ENCODE data around the gene FN3KRP.

Gene FN3KRP

GRCh38 chr17:82716203-82717010 is at the start of gene FN3KRP:
TSS of gene FN3KRP (plus strand) at chr17:82716706. CDS start at chr17:82716756, 50 bp downstream.
- DNase-seq, result peak; percentile 97

- no peak for DNase-seq
These were observed 49.4 kb upstream of the FN3KRP start for GRCh38 chr17:82666931-82667667.

GRCh38 chr17:82667668-82668000 is 48.9 kb upstream of the FN3KRP start:
- DNase-seq, result no peak

GRCh38 chr17:82668024-82668630 is 48.4 kb upstream of the FN3KRP start:
- DNase-seq, result no peak

GRCh38 chr17:82668631-82669099 is 47.8 kb upstream of the FN3KRP start:
- no peak for DNase-seq

GRCh38 chr17:82670661-82671450 is 45.6 kb upstream of the FN3KRP start:
- no peak for DNase-seq

GRCh38 chr17:82674656-82675475 is 41.6 kb upstream of the FN3KRP start:
- no peak for DNase-seq

GRCh38 chr17:82675476-82676245 is 40.8 kb upstream of the FN3KRP start:
- DNase-seq, result no peak

- no peak for DNase-seq
These were observed 39.1 kb upstream of the FN3KRP start for GRCh38 chr17:82677353-82677925.

GRCh38 chr17:82678265-82678891 is 38.1 kb upstream of the FN3KRP start:
- DNase-seq, result peak; percentile 22

- DNase-seq, result no peak
These were observed 36.7 kb upstream of the FN3KRP start for GRCh38 chr17:82679586-82680465.

GRCh38 chr17:82681547-82681946 is 35.0 kb upstream of the FN3KRP start:
- DNase-seq, result no peak

- no peak for DNase-seq
These were observed 33.0 kb upstream of the FN3KRP start for GRCh38 chr17:82683534-82683933.

- DNase-seq, result no peak
These were observed 32.2 kb upstream of the FN3KRP start for GRCh38 chr17:82684228-82684841.

- DNase-seq, result no peak
These were observed 31.2 kb upstream of the FN3KRP start for GRCh38 chr17:82685291-82685690.

- no peak for DNase-seq
These were observed 29.9 kb upstream of the FN3KRP start for GRCh38 chr17:82686366-82687324.

GRCh38 chr17:82687375-82687861 is 29.1 kb upstream of the FN3KRP start:
- no peak for DNase-seq
